A549 treated with RU486 at 1 μM for 4 hours (cell line): Measurements from ENCODE around the gene S100A14. TPM values are rescaled to one million over a fixed set of nuclear protein-coding genes. Genes with fewer than 3 reads are reported as not detected.

ENCODE experiments used
- total RNA-seq: library from RNA; stranded (reverse); fragments of 200-300 nt; extraction: Qiagen RNA extraction; gene quantifications from 5 replicates; pipeline ENCODE4 v1.2.3, GENCODE V29; 2022; ENCODE audit warnings: low read depth

The S100A14 gene
- total RNA-seq: 0.28 to 0.73 TPM (median 0.45 TPM) in 5 replicates

GRCh38 chr1:153616144-153616916 lies at the start of gene S100A14:
S100A14 (minus strand) TSS chr1:153616325; CDS start chr1:153615858, 467 bp downstream.

GRCh38 chr1:153658400-153659174 lies 42.5 kb upstream of the S100A14 start, which contains the start of gene SNAPIN:
SNAPIN (plus strand) TSS chr1:153658703; CDS start chr1:153658744, 41 bp downstream.

GRCh38 chr1:153633754-153634665 lies 17.9 kb upstream of the S100A14 start, which contains the start of gene CHTOP:
CHTOP (plus strand) TSS chr1:153634066; CDS start chr1:153636589, 2,523 bp downstream.

GRCh38 chr1:153627715-153628626 lies 11.8 kb upstream of the S100A14 start, which contains the start of gene S100A1:
S100A1 (plus strand) TSS chr1:153628434; CDS start chr1:153630522, 2,088 bp downstream.

GRCh38 chr1:153626904-153627714 lies 11.0 kb upstream of the S100A14 start, which contains the start of gene S100A13:
S100A13 (minus strand) TSS chr1:153627505; CDS start chr1:153626472, 1,033 bp downstream.

GRCh38 chr1:153612755-153613331 lies 3.3 kb downstream of the S100A14 start, which contains the start of gene S100A16:
S100A16 (minus strand) TSS chr1:153613137; CDS start chr1:153608151, 4,986 bp downstream.

GRCh38 chr1:153565529-153566374 lies 50.4 kb downstream of the S100A14 start, which contains the start of gene S100A2:
S100A2 (minus strand) TSS chr1:153565844; CDS start chr1:153563877, 1,967 bp downstream.

Other genes starting within 250 kb of the S100A14 start
- gene S100A12, start 240.7 kb downstream of the S100A14 start, total RNA-seq: not detected in 5 replicates
- gene S100A8, start 225.3 kb downstream of the S100A14 start, total RNA-seq: not detected in 5 replicates
- gene S100A7A, start 199.8 kb downstream of the S100A14 start, total RNA-seq: not detected in 5 replicates
- gene S100A7, start 155.7 kb downstream of the S100A14 start, total RNA-seq: not detected in 5 replicates
- gene S100A6, start 80.3 kb downstream of the S100A14 start, total RNA-seq: 3,071 to 3,604 TPM (median 3,274 TPM) in 5 replicates
- gene S100A5, start 75.4 kb downstream of the S100A14 start, total RNA-seq: 0.42 to 1.1 TPM (median 0.57 TPM) in 5 replicates
- gene S100A4, start 70.5 kb downstream of the S100A14 start, total RNA-seq: 1,522 to 1,903 TPM (median 1,710 TPM) in 5 replicates
- 85.7 to 107 TPM (median 98.6 TPM) in 5 replicates for gene S100A3, start 67.1 kb downstream of the S100A14 start, total RNA-seq
- gene S100A2, start 50.5 kb downstream of the S100A14 start, total RNA-seq: 17.0 to 31.3 TPM (median 24.8 TPM) in 5 replicates
- 415 to 520 TPM (median 478 TPM) in 5 replicates for gene S100A16, start 3.2 kb downstream of the S100A14 start, total RNA-seq
- gene S100A13, start 11.2 kb upstream of the S100A14 start, total RNA-seq: 153 to 185 TPM (median 171 TPM) in 5 replicates
- 0.48 to 1.1 TPM (median 0.76 TPM) in 4 of 5 replicates, not detected in the other for gene S100A1, start 12.1 kb upstream of the S100A14 start, total RNA-seq
- 66.4 to 82.5 TPM (median 76.1 TPM) in 5 replicates for gene CHTOP, start 17.7 kb upstream of the S100A14 start, total RNA-seq
- 53.9 to 63.9 TPM (median 56.8 TPM) in 5 replicates for gene SNAPIN, start 42.4 kb upstream of the S100A14 start, total RNA-seq
- gene ILF2, start 54.7 kb upstream of the S100A14 start, total RNA-seq: 261 to 313 TPM (median 282 TPM) in 5 replicates
- gene NPR1, start 62.4 kb upstream of the S100A14 start, total RNA-seq: 0.77 to 1.2 TPM (median 0.97 TPM) in 5 replicates
- gene INTS3, start 111.7 kb upstream of the S100A14 start, total RNA-seq: 14.1 to 20.4 TPM (median 17.7 TPM) in 5 replicates
- 0.39 to 1.7 TPM (median 0.92 TPM) in 5 replicates for gene SLC27A3, start 159.1 kb upstream of the S100A14 start, total RNA-seq